Activated CD8-positive, alpha-beta T cell treated with anti-CD3 and anti-CD28 coated beads, Interleukin-2, amount 10 ng/mL, durations not matched to agents 7 days and 5 days (primary cell): ENCODE data around the gene VAPA. TPM values are rescaled to one million over a fixed set of nuclear protein-coding genes. Genes with fewer than 3 reads are reported as not detected.
A peak's percentile ranks its signal among the peaks of the same experiment; 100 is the strongest.

ENCODE experiments used
- ATAC-seq: fragments of 150-1000 bp; cut with Tn5 transposase; one replicate; pipeline ENCODE4 v1.10.0; 2021; ENCODE audit warnings: moderate library complexity
- CTCF ChIA-PET: fragments of 350-600 bp; sonication (Branson Sonifier 250); formaldehyde crosslinking; loops from one replicate; lab custom pipeline; 2021; ENCODE audit warnings: antibody characterized with exemption; lab: Charles Lee
- POLR2A ChIA-PET: fragments of 350-600 bp; sonication (Branson Sonifier 250); formaldehyde crosslinking; loops from one replicate; lab custom pipeline; 2021; ENCODE audit warnings: antibody characterized with exemption; lab: Charles Lee
- DNase-seq: peaks from one replicate; pipeline ENCODE4 v3.0.0-alpha.2; 2020
- H3K27ac Mint-ChIP-seq: one replicate; pipeline ENCODE4 v1.8.0; 2021; ENCODE audit warnings: mild to moderate bottlenecking, mixed read lengths
- H3K27me3 Mint-ChIP-seq: one replicate; pipeline ENCODE4 v1.8.0; 2021; ENCODE audit warnings: low read depth, mixed read lengths
- H3K36me3 Mint-ChIP-seq: one replicate; pipeline ENCODE4 v1.8.0; 2021; ENCODE audit warnings: low read depth, mixed read lengths
- H3K4me1 Mint-ChIP-seq: one replicate; pipeline ENCODE4 v1.8.0; 2021; ENCODE audit warnings: low read depth, mixed read lengths
- H3K4me3 Mint-ChIP-seq: one replicate; pipeline ENCODE4 v1.8.0; 2021; ENCODE audit warnings: mild to moderate bottlenecking, mixed read lengths
- H3K9me3 Mint-ChIP-seq: one replicate; pipeline ENCODE4 v1.8.0; 2022; ENCODE audit warnings: mixed read lengths; ENCODE audit not compliant: insufficient read depth
- total RNA-seq, 2 experiments: library from RNA; stranded (reverse); gene quantifications; one replicate each; pipeline ENCODE4 v1.2.3, GENCODE V29; 2021

VAPA gene, protein sequence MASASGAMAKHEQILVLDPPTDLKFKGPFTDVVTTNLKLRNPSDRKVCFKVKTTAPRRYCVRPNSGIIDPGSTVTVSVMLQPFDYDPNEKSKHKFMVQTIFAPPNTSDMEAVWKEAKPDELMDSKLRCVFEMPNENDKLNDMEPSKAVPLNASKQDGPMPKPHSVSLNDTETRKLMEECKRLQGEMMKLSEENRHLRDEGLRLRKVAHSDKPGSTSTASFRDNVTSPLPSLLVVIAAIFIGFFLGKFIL
- 100 to 1,000 TPM; 138 to 142 TPM for total RNA-seq

- peak; percentile 94 for DNase-seq
- ChIA-PET POLR2A (interaction anchor here (0.7 to 2.4 kb wide), 10 partner anchors 9 to 612 kb away, joined by 3 to 10 read pairs (median 4); partner anchors contain the start of genes NAPG and TXNDC2), CTCF (interaction anchor here (0.7 to 1.3 kb wide), 4 partner anchors 10 to 104 kb away, joined by 3 to 10 read pairs (median 4); no protein-coding TSS in a partner anchor)
- no peaks in the 10 kb centered on the region for H3K36me3 Mint-ChIP-seq
- H3K27me3 Mint-ChIP-seq: peaks cover 9% of the 10 kb centered on the region
- peaks cover 25% of the 10 kb centered on the region for H3K4me1 Mint-ChIP-seq
- H3K27ac Mint-ChIP-seq: peak within 1 kb of the TSS; percentile 93
- H3K4me3 Mint-ChIP-seq: peak within 1 kb of the TSS; percentile 84
- ATAC-seq: peak; percentile 88
- no peaks in the 10 kb centered on the region for H3K9me3 Mint-ChIP-seq
Observed at GRCh38 chr18:9913526-9914333, at the start of gene VAPA. VAPA (plus strand) TSS chr18:9914016; CDS start chr18:9914257, 241 bp downstream.

DNA sequence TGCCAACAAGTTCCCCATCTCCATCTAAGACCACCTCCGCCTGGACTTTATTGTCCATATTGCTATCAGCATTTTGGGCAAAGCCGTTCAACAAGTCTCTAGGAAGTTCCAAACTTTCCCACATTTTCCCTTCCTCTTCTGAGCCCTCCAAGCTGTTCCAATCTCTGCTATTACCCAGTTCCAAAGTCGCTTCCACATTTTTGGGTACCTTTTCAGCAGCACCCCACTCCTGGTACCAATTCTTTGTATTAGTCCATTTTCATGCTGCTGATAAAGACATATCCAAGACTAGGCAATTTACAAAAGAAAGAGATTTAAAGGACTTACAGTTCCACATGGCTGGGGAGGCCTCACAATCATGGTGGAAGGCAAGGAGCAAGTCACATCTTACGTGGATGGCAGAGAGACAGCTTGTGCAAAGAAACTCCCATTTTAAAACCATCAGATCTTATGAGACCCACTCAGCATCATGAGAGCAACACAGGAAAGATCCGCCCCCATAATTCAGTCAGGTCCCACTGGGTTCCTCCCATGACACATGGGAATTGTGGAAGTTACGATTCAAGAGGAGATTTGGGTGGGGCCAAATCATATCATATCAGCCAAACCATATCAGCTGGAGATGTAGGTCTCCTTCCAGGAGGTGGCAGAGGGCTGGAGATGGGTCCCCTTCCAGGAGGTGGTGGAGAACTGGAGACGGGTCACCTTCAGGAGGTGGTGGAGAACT is 47.9 kb upstream of the VAPA start:
- no peak for DNase-seq
- Mint-ChIP-seq H3K36me3 (no peaks in the 10 kb centered on the region), H3K4me3 (no peak overlapping the region), H3K4me1 (peaks cover 3% of the 10 kb centered on the region), H3K27me3 (peaks cover 4% of the 10 kb centered on the region), H3K27ac (no peak overlapping the region), H3K9me3 (peaks cover 9% of the 10 kb centered on the region)
- CTCF ChIA-PET: no interaction called here
- POLR2A ChIA-PET: no interaction called here
- ATAC-seq: no peak

DNA sequence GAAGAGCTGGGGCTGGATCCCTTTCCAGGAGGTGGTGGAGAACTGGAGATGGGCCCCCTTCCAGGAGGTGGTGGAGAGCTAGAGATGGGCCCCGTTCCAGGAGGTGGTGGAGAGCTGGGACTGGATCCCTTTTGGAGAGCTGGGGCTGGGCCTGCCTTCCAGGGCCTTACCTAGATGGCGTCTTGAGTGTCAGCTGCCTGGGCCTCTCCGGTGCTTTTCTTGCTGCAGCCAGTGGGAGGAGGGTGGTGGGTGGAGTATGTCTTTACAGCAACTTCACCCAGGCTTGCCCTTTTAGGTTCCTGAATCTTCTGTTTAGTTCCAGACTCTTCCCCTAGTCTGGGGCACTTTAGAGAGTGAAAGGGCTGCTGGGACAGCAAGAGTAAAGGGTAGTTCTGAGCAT is 47.2 kb upstream of the VAPA start:
- POLR2A ChIA-PET: no interaction called here
- CTCF ChIA-PET: no interaction called here
- peaks cover 9% of the 10 kb centered on the region for H3K9me3 Mint-ChIP-seq
- no peak for DNase-seq
- no peak for ATAC-seq
- H3K27me3 Mint-ChIP-seq: peaks cover 6% of the 10 kb centered on the region
- no peak overlapping the region for H3K27ac Mint-ChIP-seq
- no peaks in the 10 kb centered on the region for H3K36me3 Mint-ChIP-seq
- no peak overlapping the region for H3K4me3 Mint-ChIP-seq
- peaks cover 1% of the 10 kb centered on the region for H3K4me1 Mint-ChIP-seq

GRCh38 chr18:9867071-9867594 is 46.7 kb upstream of the VAPA start:
- H3K36me3 Mint-ChIP-seq: no peaks in the 10 kb centered on the region
- H3K4me1 Mint-ChIP-seq: no peaks in the 10 kb centered on the region
- DNase-seq (no peak), ATAC-seq (no peak)
- ChIA-PET POLR2A (no interaction called here), CTCF (no interaction called here)
- H3K9me3 Mint-ChIP-seq: peaks cover 9% of the 10 kb centered on the region
- peaks cover 6% of the 10 kb centered on the region for H3K27me3 Mint-ChIP-seq
- no peak overlapping the region for H3K27ac Mint-ChIP-seq
- no peak overlapping the region for H3K4me3 Mint-ChIP-seq

DNA sequence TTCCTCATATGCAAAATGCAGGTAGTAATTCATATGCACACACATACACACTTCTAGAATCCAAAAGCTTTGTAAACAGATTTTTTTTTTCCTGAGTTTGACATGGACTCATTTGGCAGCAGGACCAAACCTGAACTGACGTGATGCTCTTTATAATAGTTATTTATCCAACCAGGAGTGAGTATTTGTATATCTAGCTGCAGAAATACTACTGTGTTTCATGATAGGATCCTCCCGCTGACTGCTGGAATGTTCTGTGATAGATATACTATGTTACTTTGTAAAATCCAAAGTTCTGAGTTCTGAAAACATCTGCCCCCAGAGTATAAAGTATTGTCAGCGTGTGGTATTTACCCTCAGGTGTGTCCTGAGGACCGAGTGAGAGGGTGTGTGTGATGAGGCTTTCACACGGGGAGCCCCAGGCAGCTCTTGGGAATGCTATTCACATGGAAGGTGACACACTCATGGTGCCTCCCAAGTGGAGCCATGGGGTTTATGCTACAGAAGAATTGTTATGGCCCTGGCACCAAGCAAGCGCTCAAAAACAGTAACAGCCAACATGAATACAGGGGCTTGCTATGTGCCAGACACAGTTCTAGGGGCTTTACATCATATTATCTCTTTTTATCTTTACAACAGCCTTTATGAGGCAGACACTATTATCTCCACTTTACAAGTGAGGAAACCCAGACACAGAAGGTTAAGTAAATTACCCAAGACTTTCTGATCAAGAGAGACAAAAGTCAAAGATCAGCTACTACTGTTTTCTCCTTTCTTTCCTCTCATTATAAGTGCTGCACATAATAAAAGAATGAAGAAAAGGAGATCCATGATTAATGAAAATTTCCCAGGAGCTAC is 44.7 kb upstream of the VAPA start:
- no peak for DNase-seq
- no peak overlapping the region for H3K27ac Mint-ChIP-seq
- no peak for ATAC-seq
- ChIA-PET CTCF (interaction anchor here (1.6 kb wide), 1 partner anchor 9 kb away, joined by 3 read pairs; no protein-coding TSS in a partner anchor), POLR2A (no interaction called here)
- peaks cover 9% of the 10 kb centered on the region for H3K9me3 Mint-ChIP-seq
- no peaks in the 10 kb centered on the region for H3K36me3 Mint-ChIP-seq
- H3K27me3 Mint-ChIP-seq: peaks cover 4% of the 10 kb centered on the region
- H3K4me3 Mint-ChIP-seq: no peak overlapping the region
- H3K4me1 Mint-ChIP-seq: no peaks in the 10 kb centered on the region

GRCh38 chr18:9869715-9870430 is 43.9 kb upstream of the VAPA start:
- DNase-seq (no peak), ATAC-seq (no peak)
- Mint-ChIP-seq H3K36me3 (no peaks in the 10 kb centered on the region), H3K27ac (no peak overlapping the region), H3K9me3 (peaks cover 9% of the 10 kb centered on the region), H3K27me3 (peaks cover 4% of the 10 kb centered on the region), H3K4me3 (no peak overlapping the region), H3K4me1 (no peaks in the 10 kb centered on the region)
- ChIA-PET POLR2A (no interaction called here), CTCF (interaction anchor here (1.6 kb wide), 1 partner anchor 10 kb away, joined by 3 read pairs; no protein-coding TSS in a partner anchor)

- DNase-seq: no peak
- POLR2A ChIA-PET: no interaction called here
Observed at GRCh38 chr18:9870431-9871008, 43.3 kb upstream of the VAPA start.

DNA sequence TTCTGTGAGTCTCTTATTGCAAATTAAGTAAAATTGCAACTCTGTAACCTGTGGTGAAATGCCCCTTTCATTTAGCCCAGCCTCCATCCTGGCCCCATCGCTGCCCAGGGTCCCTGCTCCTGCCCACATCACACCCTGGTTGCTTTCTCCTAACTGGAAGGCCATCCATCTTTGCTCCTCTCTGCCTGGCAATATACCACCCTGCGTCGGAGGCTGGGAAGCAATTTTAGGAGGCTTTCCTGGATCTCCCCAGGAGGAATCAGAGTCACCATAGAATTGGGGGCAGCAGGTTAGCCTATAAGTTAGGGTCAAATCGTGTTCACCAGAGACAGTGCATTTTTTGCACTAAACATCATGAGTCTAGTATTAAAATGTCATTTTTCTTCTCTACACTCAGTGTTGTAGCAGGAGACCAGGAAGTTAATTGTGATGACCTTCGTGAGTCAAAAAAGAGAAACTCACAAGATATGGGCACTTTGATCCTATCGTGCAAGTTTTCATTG is 42.5 kb upstream of the VAPA start:
- Mint-ChIP-seq H3K9me3 (peaks cover 1% of the 10 kb centered on the region), H3K27ac (no peak overlapping the region), H3K4me3 (no peak overlapping the region), H3K36me3 (no peaks in the 10 kb centered on the region), H3K4me1 (no peaks in the 10 kb centered on the region), H3K27me3 (peaks cover 4% of the 10 kb centered on the region)
- ChIA-PET POLR2A (no interaction called here), CTCF (no interaction called here)
- DNase-seq (no peak), ATAC-seq (no peak)

More at GRCh38 chr18:9870431-9871008, 43.3 kb upstream of the VAPA start:
- no peaks in the 10 kb centered on the region for H3K4me1 Mint-ChIP-seq
- no peak for ATAC-seq
- H3K27ac Mint-ChIP-seq: no peak overlapping the region
- CTCF ChIA-PET: no interaction called here
- peaks cover 4% of the 10 kb centered on the region for H3K27me3 Mint-ChIP-seq
- no peaks in the 10 kb centered on the region for H3K36me3 Mint-ChIP-seq
- no peak overlapping the region for H3K4me3 Mint-ChIP-seq
- peaks cover 9% of the 10 kb centered on the region for H3K9me3 Mint-ChIP-seq

GRCh38 chr18:9872823-9873222 is 41.0 kb upstream of the VAPA start:
- no peaks in the 10 kb centered on the region for H3K9me3 Mint-ChIP-seq
- ChIA-PET POLR2A (interaction anchor here (0.6 kb wide), 1 partner anchor 923 kb away, joined by 5 read pairs; no protein-coding TSS in a partner anchor), CTCF (no interaction called here)
- H3K4me1 Mint-ChIP-seq: no peaks in the 10 kb centered on the region
- no peak for DNase-seq
- peaks cover 4% of the 10 kb centered on the region for H3K27me3 Mint-ChIP-seq
- H3K27ac Mint-ChIP-seq: no peak overlapping the region
- ATAC-seq: no peak
- no peak overlapping the region for H3K4me3 Mint-ChIP-seq
- no peaks in the 10 kb centered on the region for H3K36me3 Mint-ChIP-seq

DNA sequence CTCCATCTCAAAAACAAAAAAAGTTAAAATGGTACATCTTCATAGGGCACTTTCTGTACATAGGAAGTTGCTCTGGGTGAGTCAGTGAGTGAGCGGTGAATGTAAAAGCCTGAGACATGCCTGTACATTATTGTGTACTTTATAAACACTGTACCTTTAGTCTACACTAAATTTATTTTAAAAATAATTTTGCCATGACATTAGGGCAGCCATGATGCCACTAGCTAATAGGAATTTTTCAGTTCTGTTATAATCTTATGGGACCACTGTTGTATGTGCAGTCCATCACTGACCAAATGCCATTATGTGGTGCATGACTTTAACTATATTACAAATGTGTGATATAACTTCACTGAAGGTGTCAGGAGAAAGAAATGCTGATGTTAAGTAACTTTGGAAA is 39.1 kb upstream of the VAPA start:
- H3K9me3 Mint-ChIP-seq: no peaks in the 10 kb centered on the region
- H3K36me3 Mint-ChIP-seq: no peaks in the 10 kb centered on the region
- no peak overlapping the region for H3K27ac Mint-ChIP-seq
- no peak overlapping the region for H3K4me3 Mint-ChIP-seq
- DNase-seq (no peak), ATAC-seq (no peak)
- peaks cover 2% of the 10 kb centered on the region for H3K27me3 Mint-ChIP-seq
- ChIA-PET CTCF (no interaction called here), POLR2A (no interaction called here)
- H3K4me1 Mint-ChIP-seq: no peaks in the 10 kb centered on the region
